Epithelial cell of proximal tubule (primary cell): ENCODE results near the gene TTF1. TPM values are rescaled to one million over a fixed set of nuclear protein-coding genes. Genes with fewer than 3 reads are reported as not detected.

Experiments used
- DNase-seq: peaks from one replicate; pipeline ENCODE4 v3.0.0-alpha.2; 2011; ENCODE audit warnings: low read depth
- H3K4me3 ChIP-seq: 2 replicates; pipeline ENCODE4 v1.5.1; 2011; ENCODE audit warnings: low read depth, mild to moderate bottlenecking, low read length
- CTCF ChIP-seq: conservative IDR thresholded peaks from 2 replicates; pipeline ENCODE4 v1.5.1; 2012; ENCODE audit warnings: low read depth, mild to moderate bottlenecking, low read length
- total RNA-seq: library from RNA; depleted of rRNA; stranded (reverse); fragments of >200 nt; gene quantifications from 2 replicates; pipeline ENCODE4 v1.2.3, GENCODE V29; 2015

The TTF1 gene
- total RNA-seq, 1 donor from 2014 or later = 29.8 TPM

- no peak overlapping the region for H3K4me3 ChIP-seq
- DNase-seq = no peak
- TF ChIP-seq CTCF = no peak
Observed at GRCh38 chr9:132367613-132368313, 38.9 kb downstream of the TTF1 start.

- no peak overlapping the region for H3K4me3 ChIP-seq
- DNase-seq = no peak
- no peak for TF ChIP-seq CTCF
Observed at GRCh38 chr9:132366481-132366880, 40.2 kb downstream of the TTF1 start.

- no peak for TF ChIP-seq CTCF
- H3K4me3 ChIP-seq = no peak overlapping the region
- no peak for DNase-seq
Observed at GRCh38 chr9:132365986-132366385, 40.7 kb downstream of the TTF1 start.

GRCh38 chr9:132364068-132364467, 42.6 kb downstream of the TTF1 start:
- TF ChIP-seq CTCF = no peak
- DNase-seq = no peak
- no peak overlapping the region for H3K4me3 ChIP-seq

GRCh38 chr9:132357764-132358163, 48.9 kb downstream of the TTF1 start:
- H3K4me3 ChIP-seq = no peak overlapping the region
- no peak for TF ChIP-seq CTCF
- no peak for DNase-seq

- H3K4me3 ChIP-seq = no peak overlapping the region
- no peak for TF ChIP-seq CTCF
- DNase-seq = no peak
Observed at GRCh38 chr9:132356324-132356924, 50.2 kb downstream of the TTF1 start.
